ENCODE data around the gene ACTRT2.
A peak's percentile ranks its signal among the peaks of the same experiment; 100 is the strongest.

The ACTRT2 gene

DNA sequence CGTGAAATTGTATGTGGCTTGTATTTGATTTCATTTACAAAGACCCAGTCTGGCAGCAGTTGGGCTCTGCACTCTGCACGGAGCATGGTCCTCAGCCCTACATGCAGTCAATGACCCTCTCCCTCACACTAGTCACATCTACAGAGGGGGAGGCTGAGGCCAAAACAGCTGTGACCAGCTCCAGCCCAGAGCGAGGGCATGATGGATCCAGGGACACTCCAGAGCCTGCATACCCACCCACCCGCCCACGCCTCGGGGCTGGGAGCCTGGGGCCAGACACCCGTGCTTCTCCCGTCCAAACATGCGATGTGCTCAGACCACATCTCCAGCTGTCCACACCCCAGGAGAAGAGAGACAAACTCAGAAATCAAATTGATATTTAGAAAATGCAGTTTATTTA, 33.8 kb downstream of the ACTRT2 start:
- DNase-seq: no peak

DNA sequence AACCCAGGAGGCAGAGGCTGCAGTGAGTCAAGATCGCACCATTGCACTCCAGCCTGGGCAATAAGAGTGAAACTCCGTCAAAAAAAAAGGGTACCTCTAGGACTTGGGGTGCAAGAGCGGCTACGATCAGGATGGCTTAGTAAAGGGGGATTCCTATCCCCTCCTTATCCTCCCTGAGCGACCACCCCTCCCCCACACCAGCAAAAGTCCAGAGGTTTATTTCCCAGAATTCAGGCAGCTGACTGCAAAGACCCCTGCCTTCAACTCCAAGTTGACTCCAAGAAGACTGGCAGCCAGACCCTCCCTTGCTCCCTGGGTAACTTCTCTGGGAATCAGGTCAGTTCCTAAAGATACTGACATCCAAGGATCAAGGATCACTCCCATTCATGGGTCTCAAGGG, 35.4 kb downstream of the ACTRT2 start:
- no peak for DNase-seq

DNA sequence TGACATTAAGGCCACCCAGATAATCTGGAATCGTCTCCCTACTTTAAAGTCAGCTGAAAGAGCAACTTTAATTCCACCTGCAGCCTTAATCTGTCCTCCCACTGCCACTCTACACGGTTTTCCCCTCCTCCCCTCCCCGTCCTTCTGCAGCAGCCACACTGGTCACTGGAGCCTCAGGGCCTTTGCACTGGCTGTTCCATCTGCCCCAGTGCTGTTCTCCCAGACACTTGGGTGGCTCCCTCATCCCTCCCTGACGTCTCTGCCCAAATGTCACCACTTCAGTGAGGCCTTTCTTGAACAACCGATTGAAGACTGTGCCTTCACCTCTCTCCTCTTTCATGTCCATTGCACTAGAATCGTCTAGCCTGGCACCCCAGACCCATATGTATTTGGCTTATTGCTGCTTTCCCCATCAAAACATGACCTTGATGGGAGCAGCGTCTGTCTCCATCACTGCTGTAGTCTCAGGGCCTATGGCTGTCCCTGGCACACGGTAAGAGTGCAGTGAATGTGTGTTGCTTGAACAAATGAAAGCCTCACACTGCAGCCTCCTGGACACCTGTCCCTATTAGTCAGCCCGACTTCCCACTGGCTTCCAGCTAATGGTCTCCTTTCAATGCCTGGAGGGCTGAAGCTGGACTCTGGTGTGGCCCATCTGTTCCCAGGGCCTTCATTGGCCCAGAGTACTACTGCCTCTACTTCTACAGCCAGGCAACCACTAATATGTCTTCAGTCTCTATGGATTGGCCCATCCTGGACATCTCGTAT, 37.2 kb downstream of the ACTRT2 start:
- no peak for DNase-seq

DNA sequence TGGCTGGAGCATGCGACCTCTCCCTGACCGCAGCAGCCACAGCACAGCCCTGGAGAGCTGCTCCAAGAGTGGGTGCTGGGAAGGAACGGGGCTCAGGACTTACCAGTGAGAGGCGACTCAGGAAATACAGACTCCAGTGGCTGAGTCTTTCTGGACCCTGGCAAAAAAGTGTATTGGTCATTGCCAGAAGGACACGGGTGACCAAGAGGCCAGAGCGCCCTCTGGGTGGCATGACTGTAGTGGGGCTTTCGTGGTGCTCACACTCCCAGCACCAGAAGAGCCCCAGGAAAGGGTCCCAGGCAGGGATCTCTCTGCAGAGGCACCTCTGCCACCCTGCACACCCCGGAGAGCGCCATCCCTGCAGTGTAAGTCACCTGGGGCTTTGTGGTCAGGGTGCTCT, 38.9 kb downstream of the ACTRT2 start:
- DNase-seq: no peak

DNA sequence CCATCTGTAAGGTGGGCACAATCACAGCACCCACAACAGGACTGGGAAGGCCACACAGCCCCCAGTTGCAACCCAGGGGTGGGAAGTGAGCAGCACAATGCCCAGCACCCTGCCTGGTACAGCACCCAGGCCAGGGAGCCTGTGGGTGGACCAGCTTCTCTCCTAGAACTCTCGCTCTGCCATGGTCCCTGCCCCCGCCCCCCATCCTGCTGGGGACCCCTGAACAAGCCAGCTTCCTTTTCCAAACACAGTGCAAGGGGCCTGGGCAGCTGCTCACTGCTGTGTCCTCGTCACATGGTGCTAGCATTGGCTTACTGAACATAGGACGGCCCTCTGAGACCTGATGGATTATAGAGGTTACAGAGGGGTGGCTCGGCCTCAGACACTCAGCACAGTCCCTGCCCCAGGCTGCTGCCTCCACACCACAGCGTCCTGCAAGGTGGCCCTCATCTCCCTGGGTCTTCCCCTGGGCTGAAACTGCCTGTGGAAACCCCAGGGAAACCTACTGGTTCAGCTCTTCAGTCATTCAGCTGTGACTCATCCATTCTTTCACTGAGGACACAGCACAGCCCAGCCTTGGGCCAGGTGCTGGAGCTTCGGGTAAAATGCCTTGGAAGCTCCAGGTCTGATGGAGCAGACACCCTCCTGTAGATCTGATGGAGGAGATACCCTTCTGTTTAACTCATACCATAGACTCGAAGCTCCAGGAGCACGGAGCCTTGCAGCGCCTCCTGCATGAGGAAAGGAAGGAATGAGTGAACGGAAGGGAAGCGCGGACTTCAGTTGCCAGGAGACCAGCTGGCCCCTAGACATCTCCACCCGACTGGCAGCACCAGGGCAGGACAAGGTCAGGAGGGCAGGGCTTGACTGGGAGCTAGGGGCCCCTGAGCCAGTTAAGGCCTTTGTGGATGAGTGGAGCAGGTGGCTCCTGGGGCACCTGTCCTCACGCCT, 39.6 kb downstream of the ACTRT2 start:
- DNase-seq: no peak

DNA sequence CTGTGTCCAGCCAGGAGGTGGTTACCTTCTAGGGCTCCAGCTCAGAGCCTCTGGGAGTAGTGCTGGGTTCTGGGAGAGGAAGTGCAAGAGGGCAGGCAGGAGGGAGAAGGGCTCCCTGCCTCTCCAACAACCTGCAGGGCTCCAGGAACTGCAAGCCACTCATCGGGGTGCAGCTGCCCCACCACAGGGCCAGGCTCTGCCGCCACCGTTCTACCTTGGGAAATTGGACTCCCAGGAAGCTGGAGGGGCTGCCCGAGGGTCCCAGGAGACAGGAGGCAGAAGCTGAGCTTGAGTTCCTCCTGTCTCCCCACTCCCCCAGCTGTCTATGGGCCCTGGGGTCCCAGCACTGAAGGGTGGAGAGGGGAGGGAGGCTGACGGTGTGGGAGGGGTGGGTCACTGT, 40.3 kb downstream of the ACTRT2 start:
- DNase-seq: no peak

DNA sequence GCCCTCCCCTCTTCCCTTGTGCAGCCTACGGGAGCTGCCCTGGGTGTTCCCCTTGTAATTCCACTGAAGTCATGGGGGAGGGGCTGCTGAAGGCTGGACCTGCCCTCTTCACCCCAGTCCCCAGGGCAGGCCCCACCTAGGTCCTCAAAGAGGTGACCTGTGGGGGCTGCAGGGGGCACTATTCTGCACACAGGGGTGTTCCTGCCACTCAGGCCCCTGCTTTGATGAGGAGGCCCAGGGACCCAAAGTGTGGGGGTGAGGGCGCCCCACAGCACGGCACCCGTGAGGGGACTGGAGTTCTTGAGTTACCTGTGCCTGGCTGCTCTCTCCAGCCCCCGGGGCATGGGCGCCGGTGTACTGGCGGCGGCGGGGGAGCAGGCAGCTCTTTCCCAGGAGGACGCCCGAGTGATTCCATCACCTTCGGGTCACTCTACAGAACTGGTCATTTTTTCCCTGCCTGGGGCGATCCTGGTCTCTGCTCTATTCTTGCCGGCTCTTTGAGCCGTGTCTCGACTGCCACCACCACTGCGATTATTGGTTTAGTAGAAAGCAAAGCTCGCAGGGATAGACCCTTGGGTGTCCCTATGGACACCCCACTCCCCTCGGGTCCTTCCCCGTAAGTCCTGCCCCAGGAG, 40.8 kb downstream of the ACTRT2 start:
- DNase-seq: no peak

DNA sequence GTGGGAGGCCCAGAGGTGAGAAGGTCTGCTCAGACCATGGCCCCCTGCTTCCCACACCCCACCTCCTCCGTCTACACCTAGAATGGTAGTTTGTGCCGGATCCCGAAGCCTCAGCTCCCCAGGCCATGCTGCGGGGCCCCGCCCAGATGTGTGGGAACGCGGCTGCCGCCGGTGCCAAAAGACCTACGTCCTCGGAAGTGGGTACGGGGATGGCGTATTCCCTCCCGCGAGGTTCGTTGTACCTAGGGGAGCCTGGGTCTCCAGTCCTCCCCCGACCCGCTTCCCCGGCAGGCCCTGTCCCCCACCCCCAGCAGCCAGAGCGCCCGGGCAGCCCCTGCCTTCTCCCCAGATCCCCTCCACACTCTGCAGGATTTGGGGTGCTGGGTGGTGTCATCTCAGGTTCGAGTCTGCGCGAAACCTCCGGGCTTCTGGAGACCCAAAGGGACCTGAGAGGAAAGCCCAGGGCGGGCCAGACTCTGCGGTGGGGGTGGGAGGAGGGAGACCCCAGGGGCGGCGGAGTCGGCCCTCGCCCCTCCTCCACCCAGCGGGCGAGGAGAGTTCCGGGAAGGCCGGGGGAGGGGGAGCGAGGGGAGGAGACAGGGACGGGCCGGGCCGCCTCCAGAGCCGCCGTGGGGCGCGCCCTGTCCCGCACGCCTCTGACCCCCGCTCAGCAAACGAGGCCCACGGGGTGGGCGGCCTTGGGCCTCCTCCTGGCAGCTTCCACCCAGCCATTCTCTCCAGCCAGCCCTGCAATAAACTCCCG, 41.5 kb downstream of the ACTRT2 start:
- DNase-seq: no peak

DNA sequence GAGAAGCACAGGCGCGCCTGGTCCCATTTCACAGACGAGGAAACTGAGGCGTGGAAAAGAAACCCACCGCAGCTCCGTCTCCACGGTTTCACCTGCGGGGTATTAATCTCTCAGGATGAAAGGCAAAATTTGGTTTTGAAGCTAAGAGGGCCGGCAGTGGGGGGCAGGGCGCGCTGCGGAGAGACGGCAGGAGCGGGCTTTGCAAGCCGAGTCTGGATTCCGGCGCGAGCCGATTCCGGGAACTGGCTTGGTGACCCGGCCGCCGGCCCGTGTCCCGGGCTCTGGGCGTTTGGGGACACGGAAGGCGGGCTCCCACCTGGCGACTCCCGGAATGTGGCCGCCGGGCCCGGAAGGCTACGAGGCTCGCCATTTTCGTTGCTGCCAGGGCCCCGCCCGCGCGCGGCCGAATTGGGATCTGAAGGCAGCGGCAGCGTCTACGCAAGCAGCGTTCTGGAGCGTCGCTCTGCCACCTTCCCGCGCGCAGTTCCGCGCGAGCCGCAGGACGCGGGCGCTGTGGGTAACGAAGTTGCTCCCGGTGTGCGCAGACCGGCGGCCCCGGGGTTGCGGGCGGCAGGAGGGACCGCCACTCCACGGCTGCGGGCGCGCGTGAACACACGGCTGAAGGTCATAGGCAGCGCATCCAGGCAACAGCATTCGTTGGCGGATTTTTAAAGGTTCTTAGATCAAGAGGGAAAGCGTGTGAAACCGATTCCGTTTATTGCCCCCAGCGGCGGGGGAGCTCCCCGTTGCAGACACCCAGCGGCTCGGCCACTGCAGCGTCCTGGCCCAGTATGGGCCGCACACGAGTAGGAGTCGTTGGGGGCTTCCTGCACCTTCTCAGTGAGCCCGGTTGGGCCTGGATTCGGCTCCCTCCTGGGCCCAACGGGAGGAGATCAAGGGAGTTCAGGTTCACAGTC, 42.4 kb downstream of the ACTRT2 start:
- no peak for DNase-seq

DNA sequence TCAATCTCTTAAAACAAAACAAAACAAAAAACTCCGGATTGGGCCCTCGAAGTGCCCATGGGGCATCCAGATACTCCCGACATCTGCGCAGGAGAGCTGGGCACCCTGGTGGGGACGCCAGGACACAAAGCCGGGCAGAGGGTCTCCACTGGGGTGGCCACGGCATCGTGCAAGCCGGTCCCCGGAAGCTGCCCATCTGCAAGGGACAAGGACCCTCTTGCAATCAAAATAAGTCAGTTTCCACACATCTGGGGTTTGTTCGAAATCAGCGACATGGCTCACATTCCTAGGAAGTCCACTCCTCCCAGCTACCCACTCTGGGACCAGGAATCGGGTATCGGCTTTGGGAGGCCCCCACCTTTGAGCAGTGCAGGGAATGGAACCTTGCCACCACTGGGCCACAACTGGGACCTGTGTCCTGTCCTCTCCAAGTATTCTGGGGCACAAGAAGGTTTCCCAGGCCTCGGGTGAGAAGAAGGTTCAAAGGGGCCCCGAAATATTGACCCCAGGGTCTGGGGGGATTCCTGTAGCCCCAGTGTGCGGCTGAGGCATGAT, 43.1 kb downstream of the ACTRT2 start:
- no peak for DNase-seq

DNA sequence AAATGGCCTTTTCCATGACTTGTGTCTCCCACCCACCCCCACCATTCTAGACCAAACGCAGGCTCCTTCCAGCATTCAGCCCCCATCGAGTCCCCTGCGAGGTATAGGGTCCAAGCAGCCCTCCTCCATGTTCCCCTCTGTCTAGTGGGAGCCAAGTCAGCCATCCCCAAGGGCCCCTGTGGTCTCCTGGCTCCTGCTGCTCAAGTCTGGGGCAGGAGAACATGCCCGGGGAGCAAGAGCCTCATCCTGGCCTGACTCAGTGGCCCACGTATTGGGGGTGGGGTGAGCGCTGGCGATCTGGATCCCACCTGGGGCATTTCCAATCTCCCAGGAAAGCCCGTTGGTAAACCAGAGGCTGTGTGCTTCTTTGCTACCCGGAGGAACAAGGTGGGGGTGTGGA, 43.6 kb downstream of the ACTRT2 start:
- DNase-seq: no peak

DNA sequence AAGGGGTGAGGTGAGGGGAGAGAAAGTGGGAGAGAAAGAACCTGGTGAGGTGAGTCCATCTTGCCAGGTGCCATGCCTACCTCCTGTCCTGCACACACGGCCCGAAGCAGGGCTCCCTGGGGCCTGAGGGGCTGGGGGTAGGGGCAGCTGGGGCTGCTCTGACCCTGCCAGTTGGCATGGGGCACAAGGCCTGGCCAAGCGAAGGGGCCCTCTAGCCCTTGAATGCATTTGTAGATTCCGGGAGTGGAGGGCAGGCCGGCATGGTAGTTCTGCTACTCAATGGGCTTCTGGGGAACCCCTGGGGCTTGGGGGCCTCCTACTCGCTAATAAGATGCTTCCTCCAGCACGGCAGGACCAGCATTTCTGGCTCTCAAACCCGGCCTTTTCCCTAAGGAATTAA, 44.1 kb downstream of the ACTRT2 start:
- DNase-seq: no peak

DNA sequence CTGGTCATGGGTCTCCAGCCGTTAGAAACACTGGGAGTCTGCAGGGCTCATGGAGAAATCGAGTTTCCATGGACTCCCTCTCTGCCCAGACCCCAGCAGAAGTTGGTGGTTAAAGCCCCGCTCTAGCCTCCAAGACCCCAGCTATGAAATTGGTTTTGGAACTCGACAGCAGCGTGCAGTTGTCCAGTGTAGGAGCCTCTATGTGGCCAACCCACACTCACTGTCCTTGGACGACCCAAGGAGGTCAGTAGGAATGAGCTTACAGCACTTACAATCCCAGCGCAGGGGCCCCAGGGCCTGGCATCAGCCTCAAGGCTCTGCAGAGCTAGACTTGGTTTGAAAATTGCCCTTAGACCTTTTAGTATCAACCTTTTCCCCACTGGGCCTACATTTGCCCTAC, 44.5 kb downstream of the ACTRT2 start:
- DNase-seq: no peak

DNA sequence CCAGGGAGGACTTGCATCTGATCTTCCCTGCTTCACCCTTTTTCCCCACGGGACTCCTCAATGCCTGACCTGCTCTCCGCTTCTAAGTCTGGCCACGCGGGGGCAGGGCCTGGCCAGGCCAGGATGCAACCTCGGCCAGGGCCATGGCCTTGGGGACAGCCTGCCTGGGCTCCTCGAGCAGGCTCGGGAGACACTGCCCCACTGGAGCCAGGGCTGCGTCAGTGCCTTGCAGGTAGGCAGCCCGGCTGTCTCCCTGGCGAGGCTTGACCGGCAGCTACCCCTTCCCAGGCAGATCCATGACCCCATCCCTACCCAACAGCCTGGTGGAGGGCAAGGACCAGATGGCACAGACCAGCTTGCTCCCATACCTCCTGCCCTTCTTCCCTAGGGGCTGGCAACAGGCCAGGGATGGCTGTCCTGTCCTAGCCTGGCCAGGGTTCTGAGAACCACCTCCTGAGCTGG, 45.0 kb downstream of the ACTRT2 start:
- no peak for DNase-seq

DNA sequence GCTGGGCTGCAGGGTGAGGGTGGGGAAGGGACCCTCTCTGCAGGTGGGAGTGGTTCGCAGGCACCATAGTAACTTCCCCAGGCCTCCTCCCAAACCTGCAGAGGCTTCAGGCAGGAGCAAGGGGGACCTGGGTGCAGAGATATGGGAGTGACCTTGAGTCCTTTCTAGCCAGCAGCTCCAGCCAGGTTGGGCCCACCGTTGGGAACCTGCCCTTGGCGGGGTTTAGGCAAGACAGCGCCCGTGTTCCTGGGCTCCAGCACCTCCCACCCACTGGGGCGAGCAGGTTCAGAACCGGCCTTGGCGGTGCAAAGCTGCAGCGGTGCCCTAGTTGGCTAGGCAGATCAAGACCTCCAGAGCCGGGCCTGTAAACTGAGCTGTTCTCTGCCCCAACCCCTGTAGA, 45.6 kb downstream of the ACTRT2 start:
- no peak for DNase-seq

DNA sequence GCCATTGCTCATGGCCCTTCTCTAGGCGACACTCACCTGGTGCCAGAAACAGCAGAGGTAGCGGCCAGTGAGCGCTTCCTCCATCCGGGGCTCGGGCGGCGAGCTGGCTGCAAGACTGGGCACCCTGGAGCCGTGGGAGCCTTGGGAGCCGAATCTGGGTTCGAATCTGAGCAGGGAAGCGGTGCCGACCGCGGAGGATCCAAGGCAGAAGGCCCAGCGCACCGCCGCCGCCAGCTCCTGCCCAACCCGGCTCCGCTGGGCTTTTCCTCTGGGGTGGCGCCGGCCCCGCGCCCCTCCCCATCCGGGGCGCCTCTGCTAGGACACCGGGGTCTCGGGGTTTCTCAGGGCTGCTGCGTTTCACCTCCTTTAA, 46.0 kb downstream of the ACTRT2 start:
- DNase-seq: no peak

DNA sequence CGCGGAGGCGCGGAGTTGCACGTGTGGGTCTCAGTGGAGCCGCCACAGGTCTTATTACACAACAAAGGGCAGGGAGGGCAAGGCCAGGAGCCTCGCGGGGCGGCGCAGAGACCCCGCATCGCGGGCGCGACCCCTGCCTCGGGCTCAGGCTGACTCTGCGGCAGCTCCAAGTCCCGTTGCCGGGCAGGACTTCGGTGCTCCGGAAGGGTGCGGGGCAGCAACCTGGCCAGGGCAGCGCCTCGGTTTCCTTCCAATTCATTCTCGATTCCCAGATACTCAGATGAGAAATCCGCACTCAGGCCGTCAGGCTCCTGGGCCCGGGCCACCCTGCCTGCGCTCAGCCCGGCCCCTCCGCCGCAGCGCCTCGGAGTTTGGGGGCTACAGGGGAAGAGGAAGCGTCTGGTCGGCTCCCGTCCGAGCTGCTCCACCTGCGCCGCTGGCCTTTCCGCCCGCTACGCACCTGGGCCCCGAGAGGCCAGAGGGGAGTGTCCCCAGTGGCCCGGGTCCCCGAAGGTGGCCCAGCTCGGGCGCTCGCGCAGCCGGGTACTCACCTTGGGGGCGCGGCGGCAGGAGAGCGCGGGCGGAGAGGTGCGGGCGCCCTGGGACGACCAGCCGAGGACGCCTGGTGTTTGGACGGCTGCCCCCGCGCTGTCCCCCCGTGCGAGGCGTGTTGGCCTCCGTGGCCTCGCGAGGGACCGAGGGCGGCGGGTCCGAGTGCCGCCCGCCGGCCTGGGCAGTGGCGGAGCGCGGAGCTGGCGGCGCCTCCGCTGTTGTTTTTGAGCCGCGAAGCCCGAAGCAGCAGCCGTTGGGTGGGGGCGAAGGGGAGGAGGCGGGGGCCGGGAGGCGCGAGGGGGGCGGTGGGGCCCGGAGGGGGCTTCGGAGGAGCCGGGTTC, 46.6 kb downstream of the ACTRT2 start:
- no peak for DNase-seq

DNA sequence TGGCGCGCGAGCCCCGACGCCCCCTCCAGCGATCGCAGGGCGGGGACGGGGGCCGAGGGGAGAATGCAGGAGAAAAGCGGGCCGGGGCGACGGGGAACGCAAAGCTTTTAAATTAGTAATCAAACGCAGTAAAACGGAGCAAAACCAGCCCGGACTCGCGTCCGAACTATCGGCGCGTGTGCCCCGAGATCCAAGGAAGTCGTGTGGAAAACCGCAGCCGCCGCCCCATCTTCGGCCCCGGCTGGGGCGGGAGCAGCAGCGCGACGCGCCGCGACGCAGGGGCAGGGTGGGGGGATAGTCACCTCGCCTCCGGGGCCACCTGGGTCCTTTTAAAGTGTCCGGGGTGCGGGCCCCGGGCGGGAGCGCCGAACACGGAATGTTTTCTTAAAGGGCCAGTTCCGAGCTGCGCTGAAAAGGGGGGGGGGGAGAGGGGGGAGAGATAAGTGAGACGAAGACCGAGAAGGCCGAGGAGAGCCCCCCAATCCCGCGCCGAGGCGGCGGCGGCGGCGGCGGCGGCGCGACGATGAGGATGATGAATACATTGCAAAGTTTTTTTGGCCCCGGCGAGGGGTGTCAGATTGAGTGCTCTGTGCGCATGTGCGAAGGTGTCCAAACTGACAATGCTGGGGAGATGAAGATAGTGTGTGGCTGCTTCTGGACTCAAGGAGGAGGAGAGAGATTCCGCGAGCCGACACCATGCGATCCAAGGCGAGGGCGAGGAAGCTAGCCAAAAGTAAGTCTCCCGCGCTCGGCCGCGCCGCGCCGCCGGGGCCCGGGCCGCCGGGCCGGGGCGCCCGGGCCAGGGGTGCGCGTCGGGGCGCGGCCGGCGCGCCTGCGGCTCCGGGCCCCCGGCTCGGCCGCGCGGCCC, 47.5 kb downstream of the ACTRT2 start, which contains the start of gene PRDM16:
Gene PRDM16 (plus strand): TSS at position 640 of the 868 bp plus-strand sequence. CDS start 57 bp downstream, at position 697.
- peak in 1 of 2 donors; percentile 25 for DNase-seq

All from bone marrow (tissue), 2 donors.